GM23338 (cell line): ENCODE measurements around the gene CD5L. TPM values are rescaled to one million over a fixed set of nuclear protein-coding genes. Genes with fewer than 3 reads are reported as not detected.

Source experiments
- ATAC-seq: fragments of 200-7000 bp; cut with Tn5 transposase; 3 replicates; pipeline ENCODE4 v1.9.1; 2020
- DNase-seq: peaks from one replicate; pipeline ENCODE4 v3.0.0-alpha.2; 2015; ENCODE audit warnings: low spot score
- H2AFZ ChIP-seq: fragments of 200-600 bp; sonication (generic); 2 replicates; pipeline ENCODE4 v1.8.0; 2016; ENCODE audit warnings: antibody characterized with exemption, mild to moderate bottlenecking, moderate library complexity
- H3F3A ChIP-seq: fragments of 200-600 bp; sonication (generic); replicated peaks from 2 replicates; pipeline ENCODE4 v1.8.0; 2017; ENCODE audit warnings: antibody characterized with exemption, mixed run types, low read depth
- H3K27ac ChIP-seq: fragments of 200-600 bp; sonication (generic); 2 replicates; pipeline ENCODE4 v1.6.1; 2016; ENCODE audit warnings: low read depth
- H3K27me3 ChIP-seq: fragments of 200-600 bp; sonication (generic); 2 replicates; pipeline ENCODE4 v1.8.0; 2016; ENCODE audit warnings: mild to moderate bottlenecking, mixed run types, moderate library complexity; ENCODE audit not compliant: insufficient read depth
- H3K36me3 ChIP-seq: fragments of 200-600 bp; sonication (generic); 2 replicates; pipeline ENCODE4 v1.8.0; 2016; ENCODE audit warnings: mild to moderate bottlenecking; ENCODE audit not compliant: insufficient read depth
- H3K4me1 ChIP-seq: fragments of 200-600 bp; sonication (generic); 2 replicates; pipeline ENCODE4 v1.8.0; 2016; ENCODE audit warnings: mild to moderate bottlenecking, moderate library complexity; ENCODE audit not compliant: insufficient read depth
- H3K4me2 ChIP-seq: fragments of 200-600 bp; sonication (generic); 2 replicates; pipeline ENCODE4 v1.7.1; 2017; ENCODE audit warnings: mixed run types
- H3K4me3 ChIP-seq: fragments of 200-600 bp; sonication (generic); 2 replicates; pipeline ENCODE4 v1.6.1; 2016; ENCODE audit warnings: mixed run types
- H3K79me2 ChIP-seq: fragments of 200-600 bp; sonication (generic); replicated peaks from 2 replicates; pipeline ENCODE4 v1.8.0; 2017; ENCODE audit warnings: mild to moderate bottlenecking; ENCODE audit not compliant: insufficient read depth
- H3K9me2 ChIP-seq: fragments of 200-600 bp; sonication (generic); 2 replicates; pipeline ENCODE4 v1.8.0; 2017; ENCODE audit not compliant: insufficient read depth
- H4K20me1 ChIP-seq: fragments of 200-600 bp; sonication (generic); replicated peaks from 2 replicates; pipeline ENCODE4 v1.8.0; 2017; ENCODE audit warnings: mild to moderate bottlenecking; ENCODE audit not compliant: insufficient read depth
- H3K27ac Mint-ChIP-seq: 2 replicates; pipeline ENCODE4 v1.8.0; 2020; ENCODE audit warnings: inconsistent platforms, mild to moderate bottlenecking, moderate library complexity, mixed read lengths
- H3K27me3 Mint-ChIP-seq: 3 replicates; pipeline ENCODE4 v1.8.0; 2022; ENCODE audit warnings: low read depth, mild to moderate bottlenecking, moderate library complexity, mixed read lengths, inconsistent platforms; ENCODE audit not compliant: insufficient read depth, poor library complexity
- H3K36me3 Mint-ChIP-seq: 3 replicates; pipeline ENCODE4 v1.8.0; 2021; ENCODE audit warnings: low read depth, mild to moderate bottlenecking, inconsistent platforms, moderate library complexity, mixed read lengths
- H3K4me1 Mint-ChIP-seq: 3 replicates; pipeline ENCODE4 v1.8.0; 2020; ENCODE audit warnings: mild to moderate bottlenecking, inconsistent platforms, mixed read lengths
- H3K4me3 Mint-ChIP-seq: 3 replicates; pipeline ENCODE4 v1.8.0; 2021; ENCODE audit warnings: moderate library complexity, mild to moderate bottlenecking, inconsistent platforms, mixed read lengths
- H3K9me3 Mint-ChIP-seq: 3 replicates; pipeline ENCODE4 v1.8.0; 2020; ENCODE audit warnings: moderate library complexity, mild to moderate bottlenecking, inconsistent platforms, mixed read lengths
- EZH2 ChIP-seq: fragments of 200-600 bp; sonication (generic); IDR thresholded peaks from one replicate; pipeline ENCODE4 v1.8.0; 2017; ENCODE audit warnings: antibody characterized with exemption, mild to moderate bottlenecking, low read depth; ENCODE audit not compliant: unreplicated experiment
- EZH2phosphoT487 ChIP-seq: fragments of 200-600 bp; sonication (generic); IDR thresholded peaks from one replicate; pipeline ENCODE4 v1.8.1; 2018; ENCODE audit warnings: antibody characterized with exemption; ENCODE audit not compliant: unreplicated experiment
- JUNB ChIP-seq: IDR thresholded peaks from one replicate; pipeline ENCODE4 v1.6.1; 2016; ENCODE audit warnings: antibody characterized with exemption; ENCODE audit not compliant: unreplicated experiment
- STAT1 ChIP-seq: IDR thresholded peaks from one replicate; pipeline ENCODE4 v1.6.1; 2016; ENCODE audit warnings: antibody characterized with exemption; ENCODE audit not compliant: unreplicated experiment
- ZNF331 ChIP-seq: fragments of 250-450 bp; sonication (Bioruptor Pico); IDR thresholded peaks from 2 replicates; pipeline ENCODE4 v1.5.0; 2020; ENCODE audit warnings: low read depth, mild to moderate bottlenecking, moderate library complexity
- polyA plus RNA-seq: library from polyadenylated mRNA; unstranded; fragments of >200 nt; fragmentation: Nextera tagmentation; extraction: Ambion mirVana; gene quantifications from 2 replicates; pipeline ENCODE4 v1.2.1, GENCODE V29; 2016
- total RNA-seq: library from RNA; depleted of rRNA; stranded (reverse); fragments of >200 nt; shearing (Covaris generic); gene quantifications from 2 replicates; pipeline ENCODE4 v1.2.3, GENCODE V29; 2014
- TF ChIP-seq, protein P1 (sequence below): fragments of 250-450 bp; sonication (Bioruptor Pico); IDR thresholded peaks from 2 replicates; pipeline ENCODE4 v1.5.0; 2020; ENCODE audit warnings: mild to moderate bottlenecking, moderate library complexity
- TF ChIP-seq, protein P2 (sequence below): IDR thresholded peaks from 2 replicates; pipeline ENCODE4 v1.6.1; 2016; ENCODE audit warnings: antibody characterized with exemption
- TF ChIP-seq, protein P3 (sequence below), 2 experiments: fragments of 200-600 bp in 1 of 2; sonication (generic) in 1 of 2; conservative IDR thresholded peaks; 2 replicates each; pipeline versions ENCODE4 v1.5.1 to v1.6.1; 2016 to 2017; ENCODE audit warnings: antibody characterized with exemption in 2 of 2, low read depth in 2 of 2, mild to moderate bottlenecking in 2 of 2, moderate library complexity in 1 of 2

The CD5L gene
- total and polyA plus RNA-seq, 2 experiments from 2014 or later: not detected

DNA sequence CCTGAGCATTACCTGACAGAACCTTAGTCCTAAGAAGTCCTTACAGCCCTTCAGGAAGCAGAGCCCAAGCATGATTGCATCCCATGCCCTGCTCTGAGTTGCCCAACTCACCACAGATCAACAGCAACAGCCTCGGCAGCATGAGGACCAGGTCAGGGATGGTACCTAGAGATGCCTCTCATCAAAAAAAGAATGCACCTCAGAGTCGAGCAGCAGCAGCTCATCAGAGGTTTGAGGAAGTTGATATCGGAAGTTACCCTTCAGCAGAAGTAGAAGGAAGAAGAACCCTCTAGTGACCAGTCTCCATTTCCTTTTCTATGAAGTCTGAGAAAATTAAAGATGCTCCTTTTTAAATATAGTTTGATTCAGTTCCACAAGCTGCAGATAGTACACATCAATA lies 21.7 kb downstream of the CD5L start, which contains the start of gene FCRL1:
FCRL1 (minus strand) TSS at position 225 of the 400 bp plus-strand sequence; CDS start at position 142, 83 bp downstream.
- Histone ChIP-seq H4K20me1 (no peaks in the 10 kb centered on the region), H2AFZ (no peak within 1 kb of the TSS), H3K36me3 (no peaks in the 10 kb centered on the region), H3F3A (no peaks in the 10 kb centered on the region), H3K27me3 (no peaks in the 10 kb centered on the region), H3K9me2 (0 out of 2 replicates have a peak, but pooled peaks cover 5% of the 10 kb centered on the region), H3K4me2 (no peak within 1 kb of the TSS), H3K4me1 (no peaks in the 10 kb centered on the region), H3K27ac (no peak within 1 kb of the TSS), H3K79me2 (no peaks in the 10 kb centered on the region), H3K4me3 (no peak within 1 kb of the TSS)
- DNase-seq: no peak
- no peak within 1 kb of the TSS for H3K27ac Mint-ChIP-seq
- H3K4me3 Mint-ChIP-seq: no peak within 1 kb of the TSS
- no peaks in the 10 kb centered on the region for H3K4me1 Mint-ChIP-seq
- TF ChIP-seq EZH2phosphoT487 (no peak), STAT1 (no peak), JUNB (no peak), ZNF331 (CRISPR knock-in tag) (no peak), EZH2 (no peak)
- TF ChIP-seq, protein P1, sequence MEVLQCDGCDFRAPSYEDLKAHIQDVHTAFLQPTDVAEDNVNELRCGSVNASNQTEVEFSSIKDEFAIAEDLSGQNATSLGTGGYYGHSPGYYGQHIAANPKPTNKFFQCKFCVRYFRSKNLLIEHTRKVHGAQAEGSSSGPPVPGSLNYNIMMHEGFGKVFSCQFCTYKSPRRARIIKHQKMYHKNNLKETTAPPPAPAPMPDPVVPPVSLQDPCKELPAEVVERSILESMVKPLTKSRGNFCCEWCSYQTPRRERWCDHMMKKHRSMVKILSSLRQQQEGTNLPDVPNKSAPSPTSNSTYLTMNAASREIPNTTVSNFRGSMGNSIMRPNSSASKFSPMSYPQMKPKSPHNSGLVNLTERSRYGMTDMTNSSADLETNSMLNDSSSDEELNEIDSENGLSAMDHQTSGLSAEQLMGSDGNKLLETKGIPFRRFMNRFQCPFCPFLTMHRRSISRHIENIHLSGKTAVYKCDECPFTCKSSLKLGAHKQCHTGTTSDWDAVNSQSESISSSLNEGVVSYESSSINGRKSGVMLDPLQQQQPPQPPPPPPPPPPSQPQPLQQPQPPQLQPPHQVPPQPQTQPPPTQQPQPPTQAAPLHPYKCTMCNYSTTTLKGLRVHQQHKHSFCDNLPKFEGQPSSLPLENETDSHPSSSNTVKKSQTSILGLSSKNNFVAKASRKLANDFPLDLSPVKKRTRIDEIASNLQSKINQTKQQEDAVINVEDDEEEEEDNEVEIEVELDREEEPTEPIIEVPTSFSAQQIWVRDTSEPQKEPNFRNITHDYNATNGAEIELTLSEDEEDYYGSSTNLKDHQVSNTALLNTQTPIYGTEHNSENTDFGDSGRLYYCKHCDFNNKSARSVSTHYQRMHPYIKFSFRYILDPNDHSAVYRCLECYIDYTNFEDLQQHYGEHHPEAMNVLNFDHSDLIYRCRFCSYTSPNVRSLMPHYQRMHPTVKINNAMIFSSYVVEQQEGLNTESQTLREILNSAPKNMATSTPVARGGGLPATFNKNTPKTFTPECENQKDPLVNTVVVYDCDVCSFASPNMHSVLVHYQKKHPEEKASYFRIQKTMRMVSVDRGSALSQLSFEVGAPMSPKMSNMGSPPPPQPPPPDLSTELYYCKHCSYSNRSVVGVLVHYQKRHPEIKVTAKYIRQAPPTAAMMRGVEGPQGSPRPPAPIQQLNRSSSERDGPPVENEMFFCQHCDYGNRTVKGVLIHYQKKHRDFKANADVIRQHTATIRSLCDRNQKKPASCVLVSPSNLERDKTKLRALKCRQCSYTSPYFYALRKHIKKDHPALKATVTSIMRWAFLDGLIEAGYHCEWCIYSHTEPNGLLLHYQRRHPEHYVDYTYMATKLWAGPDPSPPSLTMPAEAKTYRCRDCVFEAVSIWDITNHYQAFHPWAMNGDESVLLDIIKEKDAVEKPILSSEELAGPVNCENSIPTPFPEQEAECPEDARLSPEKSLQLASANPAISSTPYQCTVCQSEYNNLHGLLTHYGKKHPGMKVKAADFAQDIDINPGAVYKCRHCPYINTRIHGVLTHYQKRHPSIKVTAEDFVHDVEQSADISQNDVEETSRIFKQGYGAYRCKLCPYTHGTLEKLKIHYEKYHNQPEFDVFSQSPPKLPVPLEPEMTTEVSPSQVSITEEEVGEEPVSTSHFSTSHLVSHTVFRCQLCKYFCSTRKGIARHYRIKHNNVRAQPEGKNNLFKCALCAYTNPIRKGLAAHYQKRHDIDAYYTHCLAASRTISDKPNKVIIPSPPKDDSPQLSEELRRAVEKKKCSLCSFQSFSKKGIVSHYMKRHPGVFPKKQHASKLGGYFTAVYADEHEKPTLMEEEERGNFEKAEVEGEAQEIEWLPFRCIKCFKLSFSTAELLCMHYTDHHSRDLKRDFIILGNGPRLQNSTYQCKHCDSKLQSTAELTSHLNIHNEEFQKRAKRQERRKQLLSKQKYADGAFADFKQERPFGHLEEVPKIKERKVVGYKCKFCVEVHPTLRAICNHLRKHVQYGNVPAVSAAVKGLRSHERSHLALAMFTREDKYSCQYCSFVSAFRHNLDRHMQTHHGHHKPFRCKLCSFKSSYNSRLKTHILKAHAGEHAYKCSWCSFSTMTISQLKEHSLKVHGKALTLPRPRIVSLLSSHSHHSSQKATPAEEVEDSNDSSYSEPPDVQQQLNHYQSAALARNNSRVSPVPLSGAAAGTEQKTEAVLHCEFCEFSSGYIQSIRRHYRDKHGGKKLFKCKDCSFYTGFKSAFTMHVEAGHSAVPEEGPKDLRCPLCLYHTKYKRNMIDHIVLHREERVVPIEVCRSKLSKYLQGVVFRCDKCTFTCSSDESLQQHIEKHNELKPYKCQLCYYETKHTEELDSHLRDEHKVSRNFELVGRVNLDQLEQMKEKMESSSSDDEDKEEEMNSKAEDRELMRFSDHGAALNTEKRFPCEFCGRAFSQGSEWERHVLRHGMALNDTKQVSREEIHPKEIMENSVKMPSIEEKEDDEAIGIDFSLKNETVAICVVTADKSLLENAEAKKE (CRISPR knock-in tag): no peak
- TF ChIP-seq, protein P2, sequence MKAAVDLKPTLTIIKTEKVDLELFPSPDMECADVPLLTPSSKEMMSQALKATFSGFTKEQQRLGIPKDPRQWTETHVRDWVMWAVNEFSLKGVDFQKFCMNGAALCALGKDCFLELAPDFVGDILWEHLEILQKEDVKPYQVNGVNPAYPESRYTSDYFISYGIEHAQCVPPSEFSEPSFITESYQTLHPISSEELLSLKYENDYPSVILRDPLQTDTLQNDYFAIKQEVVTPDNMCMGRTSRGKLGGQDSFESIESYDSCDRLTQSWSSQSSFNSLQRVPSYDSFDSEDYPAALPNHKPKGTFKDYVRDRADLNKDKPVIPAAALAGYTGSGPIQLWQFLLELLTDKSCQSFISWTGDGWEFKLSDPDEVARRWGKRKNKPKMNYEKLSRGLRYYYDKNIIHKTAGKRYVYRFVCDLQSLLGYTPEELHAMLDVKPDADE: no peak
- TF ChIP-seq, protein P3, sequence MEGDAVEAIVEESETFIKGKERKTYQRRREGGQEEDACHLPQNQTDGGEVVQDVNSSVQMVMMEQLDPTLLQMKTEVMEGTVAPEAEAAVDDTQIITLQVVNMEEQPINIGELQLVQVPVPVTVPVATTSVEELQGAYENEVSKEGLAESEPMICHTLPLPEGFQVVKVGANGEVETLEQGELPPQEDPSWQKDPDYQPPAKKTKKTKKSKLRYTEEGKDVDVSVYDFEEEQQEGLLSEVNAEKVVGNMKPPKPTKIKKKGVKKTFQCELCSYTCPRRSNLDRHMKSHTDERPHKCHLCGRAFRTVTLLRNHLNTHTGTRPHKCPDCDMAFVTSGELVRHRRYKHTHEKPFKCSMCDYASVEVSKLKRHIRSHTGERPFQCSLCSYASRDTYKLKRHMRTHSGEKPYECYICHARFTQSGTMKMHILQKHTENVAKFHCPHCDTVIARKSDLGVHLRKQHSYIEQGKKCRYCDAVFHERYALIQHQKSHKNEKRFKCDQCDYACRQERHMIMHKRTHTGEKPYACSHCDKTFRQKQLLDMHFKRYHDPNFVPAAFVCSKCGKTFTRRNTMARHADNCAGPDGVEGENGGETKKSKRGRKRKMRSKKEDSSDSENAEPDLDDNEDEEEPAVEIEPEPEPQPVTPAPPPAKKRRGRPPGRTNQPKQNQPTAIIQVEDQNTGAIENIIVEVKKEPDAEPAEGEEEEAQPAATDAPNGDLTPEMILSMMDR (conservative IDR thresholded peaks at IDR 0.05; ENCODE audit: low read depth in 2 of 2): no peak
- ATAC-seq: no peak
- no peaks in the 10 kb centered on the region for H3K27me3 Mint-ChIP-seq
- no peaks in the 10 kb centered on the region for H3K36me3 Mint-ChIP-seq
- no peaks in the 10 kb centered on the region for H3K9me3 Mint-ChIP-seq
